Measurements from ENCODE around the gene ERC1. TPM values are rescaled to one million over a fixed set of nuclear protein-coding genes. Genes with fewer than 3 reads are reported as not detected.
A peak's percentile ranks its signal among the peaks of the same experiment; 100 is the strongest.

ERC1 gene
- total and polyA plus RNA-seq, 9 of the 15 experiments (the other 6 are each of a cell fraction or from before 2014, with no cell fraction given): 0.74 to 11.8 (median 4.8) TPM

- H3K27ac ChIP-seq (ENCODE audit: extremely low read depth, low read depth, low read length): no peak overlapping the region
- no peak overlapping the region for H2AFZ ChIP-seq (ENCODE audit: low read depth, low read length)
- ATAC-seq: no peak
- H3K4me3 ChIP-seq: no peak overlapping the region
- intact Hi-C loops (cut with micrococcal nuclease): no loop called here
- no peaks in the 10 kb centered on the region for H3K79me2 ChIP-seq (ENCODE audit: control insufficient read depth, insufficient read depth, low read length)
- BruUV-seq (replicated peaks): no TSS peak
- TF ChIP-seq ZZZ3 (IDR thresholded peaks at IDR 0.05): no peak
- peak; percentile 27; the same call in 1 of the 2 replicates for TF ChIP-seq RFX1 (IDR thresholded peaks at IDR 0.05)
- TF ChIP-seq RERE (CRISPR knock-in tag; IDR thresholded peaks at IDR 0.05; ENCODE audit: borderline replicate concordance): no peak
- no peaks in the 10 kb centered on the region for H4K20me1 ChIP-seq (replicated peaks; ENCODE audit: control insufficient read depth, insufficient read depth, low read length)
- ChIA-PET CTCF (ENCODE audit: low intra/inter-chr PET ratio) (no interaction called here), POLR2A (interaction anchor here (0.6 to 1.0 kb wide), 2 partner anchors 11 to 18 kb away, joined by 3 read pairs; no protein-coding TSS in a partner anchor)
- no peaks in the 10 kb centered on the region; a peak in 1 of 5 replicates for H3K4me1 ChIP-seq (replicated peaks in 1 of 2; ENCODE audit: control insufficient read depth in 2 of 2, insufficient read depth in 2 of 2, low read length in 2 of 2)
- H3K36me3 ChIP-seq (ENCODE audit: control insufficient read depth, insufficient read depth, low read length): no peaks in the 10 kb centered on the region
- no peaks in the 10 kb centered on the region for H3K9me1 ChIP-seq (ENCODE audit: control insufficient read depth, insufficient read depth, low read length)
- no peak for FAIRE-seq
- no peak overlapping the region for H3K9ac ChIP-seq (ENCODE audit: insufficient read depth in 1 of 2, low read depth in 2 of 2, low read length in 2 of 2)
- H3K9me3 ChIP-seq (replicated peaks; ENCODE audit: control insufficient read depth, insufficient read depth, low read depth, low read length): no peaks in the 10 kb centered on the region
- WGBS (ENCODE audit: insufficient coverage, low coverage, missing lambda C conversion rate): 85% methylated on average over 6 of the region's 6 CpGs
- in situ Hi-C loops (cut with MboI): no loop called here
- no peak for DNase-seq (ENCODE audit: extremely low read depth in 1 of 4, low spot score in 3 of 4)
- H3K27me3 ChIP-seq (ENCODE audit: control insufficient read depth in 2 of 2, insufficient read depth in 2 of 2, low read length in 2 of 2): no peaks in the 10 kb centered on the region
- H3K4me2 ChIP-seq (ENCODE audit: insufficient read depth, low read length): no peak overlapping the region
Observed at GRCh38 chr12:1453810-1454209, 462.8 kb downstream of the ERC1 start.

Measured in K562 (cell line).